ENCODE data around the gene GEN1. TPM values are rescaled to one million over a fixed set of nuclear protein-coding genes. Genes with fewer than 3 reads are reported as not detected.

The GEN1 gene
- total RNA-seq, 6 donors from 2014 or later: 4.9 to 8.2 (median 7.3) TPM

DNA sequence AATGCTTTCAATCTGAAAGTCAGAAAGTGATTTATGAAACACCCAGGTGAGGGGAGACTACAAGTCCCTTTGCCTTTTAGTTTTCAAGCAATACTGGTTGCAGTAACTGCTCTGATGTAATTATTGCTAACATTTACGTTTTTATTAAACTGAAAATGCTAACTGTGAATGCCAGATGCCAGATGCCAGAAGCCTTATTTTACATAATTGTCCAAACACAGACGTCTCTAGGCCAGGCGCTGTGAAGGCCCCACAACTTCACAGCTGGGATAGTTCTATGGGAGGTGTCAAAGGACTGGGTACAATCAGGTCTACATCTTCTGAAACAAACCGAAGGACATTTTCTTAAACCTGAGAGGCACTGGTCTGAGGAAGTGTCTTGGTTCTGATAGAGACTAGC, 34.8 kb downstream of the GEN1 start:
- Histone ChIP-seq H3K27me3 (no peaks in the 10 kb centered on the region), H3K4me1 (peaks cover 3 to 15% (median 7%) of the 10 kb centered on the region in 4 donors), H3K27ac (no peak overlapping the region), H3K36me3 (no peaks in the 10 kb centered on the region), H3K4me3 (no peak overlapping the region), H3K9me3 (no peaks in the 10 kb centered on the region)
- WGBS, 2 donors: 72 to 84% methylated on average over 4 of the region's 4 CpGs
- DNase-seq: no peak
- TF ChIP-seq CTCF (IDR thresholded peaks at IDR 0.05): no peak
- no peak for TF ChIP-seq EP300 (IDR thresholded peaks at IDR 0.05)
- TF ChIP-seq POLR2AphosphoS5 (IDR thresholded peaks at IDR 0.05): no peak
- no peak for TF ChIP-seq POLR2A (IDR thresholded peaks at IDR 0.05)
- no peak for ATAC-seq (ENCODE audit: low FRiP score in 2 of 2)

DNA sequence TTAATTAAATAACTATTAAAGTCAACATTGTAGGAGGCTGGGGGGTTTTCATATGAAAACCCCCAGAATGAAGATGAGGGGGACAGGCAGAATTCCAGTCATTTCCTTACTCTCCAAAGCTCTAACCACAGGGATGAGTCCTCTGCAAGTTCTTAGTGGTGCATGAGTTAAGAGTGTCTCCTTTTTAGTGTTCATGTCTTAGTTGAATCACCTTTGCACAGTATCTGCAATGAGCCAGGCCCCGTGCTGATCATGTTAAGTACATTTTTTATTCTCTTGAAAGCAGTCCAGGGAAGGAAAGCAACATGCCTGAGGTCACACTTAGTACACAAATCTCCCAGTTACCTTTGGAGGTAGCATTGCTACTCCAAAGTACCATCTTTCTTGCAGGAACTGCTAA, 36.6 kb downstream of the GEN1 start:
- TF ChIP-seq POLR2AphosphoS5 (IDR thresholded peaks at IDR 0.05) (no peak), CTCF (IDR thresholded peaks at IDR 0.05) (no peak), POLR2A (IDR thresholded peaks at IDR 0.05) (no peak), EP300 (IDR thresholded peaks at IDR 0.05) (no peak)
- Histone ChIP-seq H3K27ac (no peak overlapping the region), H3K9me3 (no peaks in the 10 kb centered on the region), H3K36me3 (no peaks in the 10 kb centered on the region), H3K4me3 (no peak overlapping the region), H3K27me3 (no peaks in the 10 kb centered on the region), H3K4me1 (peaks cover 3 to 15% (median 7%) of the 10 kb centered on the region in 4 donors)
- WGBS, 2 donors: 43 to 52% methylated on average over 1 of the region's 1 CpG
- ATAC-seq (ENCODE audit: low FRiP score in 2 of 2) (no peak), DNase-seq (no peak)

- H3K27me3 ChIP-seq: no peaks in the 10 kb centered on the region
- WGBS, 2 donors: 21 to 25% methylated on average over 5 of the region's 5 CpGs
- ATAC-seq (ENCODE audit: low FRiP score in 2 of 2) (peak in 1 of 2 donors; percentile 38), DNase-seq (no peak)
- H3K27ac ChIP-seq: no peak overlapping the region
- peaks cover 3 to 15% (median 7%) of the 10 kb centered on the region in 4 donors for H3K4me1 ChIP-seq
- TF ChIP-seq CTCF (IDR thresholded peaks at IDR 0.05) (no peak), EP300 (IDR thresholded peaks at IDR 0.05) (peak in 2 of 4 donors; percentile 55 to 77)
- no peaks in the 10 kb centered on the region for H3K36me3 ChIP-seq
- no peak overlapping the region for H3K4me3 ChIP-seq
- no peaks in the 10 kb centered on the region for H3K9me3 ChIP-seq
Measured at GRCh38 chr2:17791121-17791816, 37.3 kb downstream of the GEN1 start.

DNA sequence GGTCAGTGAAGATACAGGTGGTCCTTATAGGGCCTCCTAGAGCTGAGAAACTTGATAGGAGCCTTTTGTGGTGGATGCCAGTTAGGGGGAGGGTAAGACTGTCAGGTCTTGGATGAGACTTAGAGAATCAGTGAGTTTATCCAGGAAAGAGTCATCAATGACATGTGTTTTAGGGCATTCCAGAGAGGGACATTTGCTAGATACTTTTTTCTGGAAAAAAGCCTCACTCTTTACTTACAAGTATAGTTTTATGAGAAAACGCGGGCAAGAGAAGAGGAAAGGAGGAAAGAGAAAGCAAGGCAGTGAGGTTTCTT, 37.8 kb downstream of the GEN1 start:
- WGBS, 2 donors: 62 to 63% methylated on average over 2 of the region's 2 CpGs
- Histone ChIP-seq H3K27ac (no peak overlapping the region), H3K4me3 (no peak overlapping the region), H3K36me3 (no peaks in the 10 kb centered on the region), H3K4me1 (peaks cover 3 to 15% (median 7%) of the 10 kb centered on the region in 4 donors), H3K9me3 (no peaks in the 10 kb centered on the region), H3K27me3 (no peaks in the 10 kb centered on the region)
- ATAC-seq (ENCODE audit: low FRiP score in 2 of 2): no peak
- no peak for TF ChIP-seq EP300 (IDR thresholded peaks at IDR 0.05)
- no peak for TF ChIP-seq POLR2A (IDR thresholded peaks at IDR 0.05)
- TF ChIP-seq CTCF (IDR thresholded peaks at IDR 0.05): no peak
- no peak for TF ChIP-seq POLR2AphosphoS5 (IDR thresholded peaks at IDR 0.05)
- no peak for DNase-seq

DNA sequence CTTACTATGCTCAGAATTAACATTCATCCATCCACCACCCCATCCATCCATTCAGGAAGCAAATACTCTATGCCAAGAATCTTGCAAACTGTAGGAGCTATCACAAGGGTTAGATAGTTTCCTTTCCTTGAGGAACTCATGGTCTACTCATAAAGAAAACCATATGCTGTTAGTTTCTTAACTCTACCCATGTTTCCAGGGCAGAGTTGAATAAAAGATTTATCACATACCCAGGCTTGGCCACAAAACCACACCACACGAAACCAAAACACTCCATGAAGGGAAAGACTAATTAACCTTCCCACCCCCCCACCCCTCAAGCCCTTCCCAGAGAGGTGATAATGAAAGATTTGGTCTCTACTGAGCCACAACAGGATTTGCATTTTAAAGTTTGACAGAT, 38.6 kb downstream of the GEN1 start:
- 44 to 45% methylated on average over 1 of the region's 1 CpG for WGBS, 2 donors
- Histone ChIP-seq H3K36me3 (no peaks in the 10 kb centered on the region), H3K4me1 (peaks cover 3 to 15% (median 7%) of the 10 kb centered on the region in 4 donors), H3K4me3 (no peak overlapping the region), H3K27ac (no peak overlapping the region), H3K9me3 (no peaks in the 10 kb centered on the region), H3K27me3 (no peaks in the 10 kb centered on the region)
- TF ChIP-seq CTCF (IDR thresholded peaks at IDR 0.05) (no peak), POLR2A (IDR thresholded peaks at IDR 0.05) (no peak), EP300 (IDR thresholded peaks at IDR 0.05) (no peak), POLR2AphosphoS5 (IDR thresholded peaks at IDR 0.05) (no peak)
- ATAC-seq (ENCODE audit: low FRiP score in 2 of 2): no peak
- DNase-seq: no peak

Measured in upper lobe of left lung (tissue), 6 donors.